GM12878 (cell line): ENCODE measurements around the gene PAOX. TPM values are rescaled to one million over a fixed set of nuclear protein-coding genes. Genes with fewer than 3 reads are reported as not detected.

Experiments used
- ATF2 ChIP-seq: IDR thresholded peaks from 2 replicates; pipeline ENCODE4 v1.6.1; 2012; ENCODE audit warnings: low read length, inconsistent platforms
- BMI1 ChIP-seq: fragments of 450-650 bp; IDR thresholded peaks from 2 replicates; pipeline ENCODE4 v1.6.1; 2016; ENCODE audit warnings: mild to moderate bottlenecking, moderate library complexity, borderline replicate concordance
- CHD4 ChIP-seq: fragments of 200-600 bp; sonication (generic); IDR thresholded peaks from 2 replicates; pipeline ENCODE4 v1.6.1; 2016; ENCODE audit warnings: mild to moderate bottlenecking
- DPF2 ChIP-seq: fragments of 450-650 bp; IDR thresholded peaks from 2 replicates; pipeline ENCODE4 v1.6.1; 2017; ENCODE audit warnings: mild to moderate bottlenecking
- FOXM1 ChIP-seq: IDR thresholded peaks from 2 replicates; pipeline ENCODE4 v1.6.1; 2012; ENCODE audit warnings: low read depth, mild to moderate bottlenecking, inconsistent platforms, low read length, moderate library complexity
- HSF1 ChIP-seq: fragments of 150-350 bp; IDR thresholded peaks from 2 replicates; pipeline ENCODE4 v1.6.1; 2014; ENCODE audit warnings: mild to moderate bottlenecking, low read depth, low read length
- KDM1A ChIP-seq: fragments of 200-600 bp; sonication (generic); IDR thresholded peaks from 2 replicates; pipeline ENCODE4 v1.6.1; 2016; ENCODE audit warnings: borderline replicate concordance
- MEF2B ChIP-seq: fragments of 450-650 bp; IDR thresholded peaks from 2 replicates; pipeline ENCODE4 v1.6.1; 2018; ENCODE audit warnings: mild to moderate bottlenecking, moderate library complexity; ENCODE audit not compliant: partially characterized antibody, poor library complexity, severe bottlenecking
- MLLT1 ChIP-seq: fragments of 450-650 bp; IDR thresholded peaks from 2 replicates; pipeline ENCODE4 v1.6.1; 2016; ENCODE audit warnings: mild to moderate bottlenecking
- NBN ChIP-seq: fragments of 450-650 bp; IDR thresholded peaks from 2 replicates; pipeline ENCODE4 v1.6.1; 2016
- NFYA ChIP-seq: IDR thresholded peaks from 2 replicates; pipeline ENCODE4 v1.6.1; 2011; ENCODE audit warnings: low read depth, mild to moderate bottlenecking, low read length, improper control_type of control experiment, borderline replicate concordance
- NFYB ChIP-seq: IDR thresholded peaks from 2 replicates; pipeline ENCODE4 v1.6.1; 2011; ENCODE audit warnings: low read depth, mild to moderate bottlenecking, low read length, improper control_type of control experiment, moderate library complexity; ENCODE audit not compliant: insufficient read depth
- NR2C1 ChIP-seq: fragments of 450-650 bp; IDR thresholded peaks from 2 replicates; pipeline ENCODE4 v1.6.1; 2017; ENCODE audit warnings: antibody characterized with exemption, mild to moderate bottlenecking, moderate library complexity
- POU2F2 ChIP-seq: IDR thresholded peaks from 3 replicates; pipeline ENCODE4 v1.6.1; 2011; ENCODE audit warnings: low read depth, mild to moderate bottlenecking, low read length, borderline replicate concordance
- RBBP5 ChIP-seq: fragments of 200-600 bp; sonication (generic); conservative IDR thresholded peaks from 2 replicates; pipeline ENCODE4 v1.6.1; 2016
- RELB ChIP-seq: fragments of 450-650 bp; IDR thresholded peaks from 2 replicates; pipeline ENCODE4 v1.6.1; 2017; ENCODE audit warnings: low read depth, mild to moderate bottlenecking, moderate library complexity
- SIN3A ChIP-seq: IDR thresholded peaks from 2 replicates; pipeline ENCODE4 v1.6.1; 2012; ENCODE audit warnings: low read depth, low read length, improper control_type of control experiment
- SIX5 ChIP-seq: IDR thresholded peaks from 2 replicates; pipeline ENCODE4 v1.6.1; 2011; ENCODE audit warnings: mild to moderate bottlenecking, low read depth, low read length, moderate library complexity; ENCODE audit not compliant: severe bottlenecking
- SKIL ChIP-seq: fragments of 450-650 bp; IDR thresholded peaks from 2 replicates; pipeline ENCODE4 v1.6.1; 2017; ENCODE audit warnings: mild to moderate bottlenecking, low read depth, inconsistent platforms; ENCODE audit not compliant: poor library complexity, severe bottlenecking
- SMAD5 ChIP-seq: IDR thresholded peaks from 2 replicates; pipeline ENCODE4 v1.6.1; 2016; ENCODE audit warnings: antibody characterized with exemption, low read depth
- SUZ12 ChIP-seq: fragments of 200-600 bp; sonication (generic); IDR thresholded peaks from one replicate; pipeline ENCODE4 v1.6.1; 2018; ENCODE audit warnings: antibody characterized with exemption, mild to moderate bottlenecking; ENCODE audit not compliant: unreplicated experiment
- ZNF207 ChIP-seq: fragments of 450-650 bp; IDR thresholded peaks from 2 replicates; pipeline ENCODE4 v1.6.1; 2014; ENCODE audit warnings: antibody characterized with exemption, mild to moderate bottlenecking, borderline replicate concordance
- ZNF274 ChIP-seq: IDR thresholded peaks from one replicate; pipeline ENCODE4 v1.8.0; 2011; ENCODE audit not compliant: insufficient read length, insufficient read depth
- ZSCAN29 ChIP-seq: fragments of 450-650 bp; IDR thresholded peaks from 2 replicates; pipeline ENCODE4 v1.6.1; 2017; ENCODE audit warnings: mild to moderate bottlenecking, moderate library complexity
- polyA plus RNA-seq, 11 experiments: library from polyadenylated mRNA; depleted of rRNA in 4 of 11; unstranded in 6 of 11; stranded (reverse) in 5 of 11; fragments of >200 nt; fragmentation: Nextera tagmentation in 4 of 11; fragmentation: Illumina TruSeq in 1 of 11; extraction: Ambion mirVana in 4 of 11; extraction: Trizol in 1 of 11; gene quantifications; 1 replicate in 1 of 11; 2 replicates in 10 of 11; pipeline versions ENCODE4 v1.2.1 to v1.2.3, GENCODE V29; 2011 to 2016; ENCODE audit warnings: inconsistent platforms in 2 of 11, missing spikeins in 2 of 11, low read depth in 1 of 11
- total RNA-seq, 4 experiments: library from RNA; depleted of rRNA in 3 of 4; stranded (reverse); fragments of >200 nt in 3 of 4; fragmentation: Illumina TruSeq in 1 of 4; extraction: Trizol in 1 of 4; gene quantifications; 2 replicates each; pipeline versions ENCODE4 v1.2.1 to v1.2.3, GENCODE V29; 2013 to 2021

The PAOX gene
- total and polyA plus RNA-seq, 10 of the 15 experiments (the other 5 are each of a cell fraction or from before 2014, with no cell fraction given), result 1.2 to 22.2 (median 10.5) TPM

GRCh38 chr10:133405844-133406527, 26.9 kb downstream of the PAOX start (continued):
- TF ChIP-seq ATF2, result 0 out of 2 replicates have a peak, but pooled peaks have one; percentile 18
- TF ChIP-seq SMAD5, result no peak
- no peak for TF ChIP-seq BMI1
- no peak for TF ChIP-seq DPF2
- TF ChIP-seq SKIL, result no peak
- TF ChIP-seq NFYA, result no peak
- TF ChIP-seq MLLT1, result no peak
- 0 out of 2 replicates have a peak, but pooled peaks have one; percentile 21 for TF ChIP-seq NBN
- TF ChIP-seq HSF1, result no peak
- TF ChIP-seq ZSCAN29, result no peak
- TF ChIP-seq KDM1A, result no peak
- TF ChIP-seq RELB, result no peak
- no peak for TF ChIP-seq RBBP5
- TF ChIP-seq POU2F2, result peak; percentile 72; the same call in 1 of the 3 replicates
- no peak for TF ChIP-seq SIX5
- TF ChIP-seq CHD4, result no peak
- TF ChIP-seq ZNF274, result no peak
- TF ChIP-seq FOXM1, result peak; percentile 14; the same call in 1 of the 2 replicates
- TF ChIP-seq SUZ12, result no peak
- no peak for TF ChIP-seq SIN3A
- TF ChIP-seq NR2C1, result no peak
- TF ChIP-seq MEF2B, result no peak
- no peak for TF ChIP-seq NFYB
- no peak for TF ChIP-seq ZNF207
